K562 (cell line): Measurements from ENCODE around the gene PUSL1. TPM values are rescaled to one million over a fixed set of nuclear protein-coding genes. Genes with fewer than 3 reads are reported as not detected.

Experiments
- ATF3 ChIP-seq, 2 experiments: fragments of 450-650 bp in 1 of 2; sonication (generic) in 1 of 2; formaldehyde crosslinking in 1 of 2; IDR thresholded peaks in 1 of 2; conservative IDR thresholded peaks in 1 of 2; 2 replicates each; pipeline versions ENCODE4 v1.6.1 to v1.8.1; 2016 to 2023; ENCODE audit warnings: mild to moderate bottlenecking in 2 of 2, moderate library complexity in 2 of 2, inconsistent platforms in 1 of 2, missing genetic modification reagents in 1 of 2
- CHD4 ChIP-seq: fragments of 200-600 bp; sonication (generic); IDR thresholded peaks from 3 replicates; pipeline ENCODE4 v1.6.1; 2012; ENCODE audit warnings: low read depth, mild to moderate bottlenecking, mixed read lengths, low read length, inconsistent platforms; ENCODE audit not compliant: insufficient read depth, insufficient replicate concordance, poor library complexity, severe bottlenecking
- CHD7 ChIP-seq: fragments of 200-600 bp; sonication (generic); IDR thresholded peaks from one replicate; pipeline ENCODE4 v1.6.1; 2012; ENCODE audit warnings: mild to moderate bottlenecking, low read depth, low read length, inconsistent platforms
- DDX20 ChIP-seq: fragments of 450-650 bp; IDR thresholded peaks from 2 replicates; pipeline ENCODE4 v1.6.1; 2016; ENCODE audit warnings: missing genetic modification characterization, low read depth, mild to moderate bottlenecking, missing compliant biosample characterization, moderate library complexity
- ETS2 ChIP-seq: IDR thresholded peaks from 2 replicates; pipeline ENCODE4 v1.6.1; 2016; ENCODE audit warnings: borderline replicate concordance, missing genetic modification characterization, mild to moderate bottlenecking, moderate library complexity, missing compliant biosample characterization; ENCODE audit not compliant: poor library complexity, severe bottlenecking
- LEF1 ChIP-seq: fragments of 450-650 bp; IDR thresholded peaks from 2 replicates; pipeline ENCODE4 v1.6.1; 2016; ENCODE audit warnings: mild to moderate bottlenecking
- NCOA6 ChIP-seq: fragments of 450-650 bp; IDR thresholded peaks from 2 replicates; pipeline ENCODE4 v1.6.1; 2017; ENCODE audit warnings: mild to moderate bottlenecking
- TAF1 ChIP-seq: IDR thresholded peaks from 2 replicates; pipeline ENCODE4 v1.6.1; 2011; ENCODE audit warnings: mild to moderate bottlenecking, low read length, moderate library complexity; ENCODE audit not compliant: insufficient read depth, control insufficient read depth, severe bottlenecking; ENCODE audit errors: extremely low read depth
- ZNF197 ChIP-seq: fragments of 200-800 bp; sonication (Bioruptor generic); IDR thresholded peaks from 2 replicates; pipeline ENCODE4 v1.6.1; 2016; ENCODE audit warnings: low read depth, missing genetic modification characterization, missing compliant biosample characterization
- ZNF24 ChIP-seq: fragments of 450-650 bp; IDR thresholded peaks from 2 replicates; pipeline ENCODE4 v1.6.1; 2016
- ZNF740 ChIP-seq, 3 experiments: fragments of 200-800 bp in 1 of 3; sonication (Bioruptor generic) in 1 of 3; sonication (generic) in 1 of 3; formaldehyde crosslinking in 1 of 3; IDR thresholded peaks; 2 replicates each; pipeline versions ENCODE4 v1.6.1 to v1.8.0; 2016 to 2022; ENCODE audit warnings: mild to moderate bottlenecking in 2 of 3, missing compliant biosample characterization in 2 of 3, missing genetic modification characterization in 2 of 3, missing genetic modification reagents in 1 of 3
- ZNF785 ChIP-seq: fragments of 250-450 bp; sonication (Bioruptor Pico); IDR thresholded peaks from 2 replicates; pipeline ENCODE4 v1.4.0; 2020; ENCODE audit warnings: mild to moderate bottlenecking
- polyA plus RNA-seq, 8 experiments: library from polyadenylated mRNA; depleted of rRNA in 4 of 8; stranded (reverse) in 5 of 8; unstranded in 3 of 8; fragments of >200 nt; fragmentation: Nextera tagmentation in 2 of 8; fragmentation: Illumina TruSeq in 1 of 8; extraction: Ambion mirVana in 2 of 8; extraction: Trizol in 1 of 8; gene quantifications; 2 replicates each; pipeline versions ENCODE4 v1.2.1 to v1.2.3, GENCODE V29; 2011 to 2014; ENCODE audit warnings: inconsistent platforms in 1 of 8, missing spikeins in 1 of 8
- total RNA-seq, 7 experiments: library from RNA; depleted of rRNA in 6 of 7; stranded (reverse); fragments of >200 nt in 6 of 7; fragmentation: Illumina TruSeq in 2 of 7; extraction: Trizol in 2 of 7; gene quantifications; 2 replicates each; pipeline versions ENCODE4 v1.2.1 to v1.2.3, GENCODE V29; 2011 to 2021; ENCODE audit warnings: low replicate concordance in 1 of 7

The PUSL1 gene
- total and polyA plus RNA-seq, 9 of the 15 experiments (the other 6 are each of a cell fraction or from before 2014, with no cell fraction given), result 0.62 to 86.9 (median 13.6) TPM

GRCh38 chr1:1273512-1274298 is 34.7 kb upstream of the PUSL1 start, which contains the start of gene UBE2J2 (continued):
- TF ChIP-seq CHD7, result no peak
- TF ChIP-seq TAF1, result peak; percentile 88
- no peak for TF ChIP-seq LEF1
- TF ChIP-seq ZNF24, result peak; percentile 42; the same call in 1 of the 2 replicates
- no peak for TF ChIP-seq ATF3 (IDR thresholded peaks at IDR 0.05)
- TF ChIP-seq ATF3 (CRISPR knock-in tag; conservative IDR thresholded peaks at IDR 0.05), result no peak
- TF ChIP-seq ZNF740 (CRISPR knock-in tag; IDR thresholded peaks at IDR 0.05), result peak; percentile 10; the same call in 1 of the 2 replicates
- TF ChIP-seq ZNF740 (tag; IDR thresholded peaks at IDR 0.05), result no peak
- TF ChIP-seq NCOA6, result no peak
- TF ChIP-seq ZNF785 (CRISPR knock-in tag), result no peak
- no peak for TF ChIP-seq CHD4
- no peak for TF ChIP-seq DDX20
- TF ChIP-seq ZNF197 (CRISPR knock-in tag), result 0 out of 2 replicates have a peak, but pooled peaks have one; percentile 73
- TF ChIP-seq ETS2 (tag), result peak; percentile 30
